CD4-positive, alpha-beta T cell treated with Interleukin-21 for 1 hour (primary cell): ENCODE results near the gene EXOC2.
"Not testable (repeated sequence)": the region's sequence is repeated elsewhere in the genome, so short reads cannot be mapped to it uniquely, and the experiment has no call there.

ENCODE experiments used
- DNase-seq: peaks from one replicate; pipeline ENCODE4 v3.0.0-alpha.2; 2020

The EXOC2 gene

DNA sequence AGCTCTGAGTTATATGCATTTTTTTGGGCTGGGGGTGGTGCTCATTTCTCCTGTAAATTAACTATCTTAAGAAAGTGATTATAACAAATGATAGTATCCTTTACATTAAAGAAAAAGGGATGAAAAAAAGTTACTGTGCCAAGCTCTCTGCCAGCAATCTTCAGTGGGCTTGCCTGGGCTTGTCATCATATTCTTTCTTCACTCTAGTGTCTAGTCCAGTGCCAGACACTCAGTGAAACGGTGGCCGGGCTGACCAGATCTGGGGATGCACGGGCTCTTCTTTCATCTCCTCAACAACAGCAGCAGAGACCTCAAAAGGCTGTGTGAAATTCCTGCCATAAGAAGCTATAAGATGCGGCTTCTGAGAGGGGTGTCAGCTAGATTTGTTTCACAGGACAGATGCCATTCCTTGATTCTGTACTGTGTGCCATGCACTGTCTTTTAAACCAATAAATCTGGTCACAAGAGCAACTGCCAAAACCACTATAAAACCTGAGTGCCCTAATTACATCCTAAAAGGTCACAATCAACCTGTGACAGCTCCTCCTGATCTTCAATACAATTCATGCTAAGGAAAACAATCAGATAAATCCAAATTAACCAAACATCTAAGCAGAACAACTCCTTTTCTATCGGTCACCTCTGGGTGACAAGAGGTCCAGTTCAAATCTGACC is 12.1 kb downstream of the EXOC2 start:
- DNase-seq, result no peak

DNA sequence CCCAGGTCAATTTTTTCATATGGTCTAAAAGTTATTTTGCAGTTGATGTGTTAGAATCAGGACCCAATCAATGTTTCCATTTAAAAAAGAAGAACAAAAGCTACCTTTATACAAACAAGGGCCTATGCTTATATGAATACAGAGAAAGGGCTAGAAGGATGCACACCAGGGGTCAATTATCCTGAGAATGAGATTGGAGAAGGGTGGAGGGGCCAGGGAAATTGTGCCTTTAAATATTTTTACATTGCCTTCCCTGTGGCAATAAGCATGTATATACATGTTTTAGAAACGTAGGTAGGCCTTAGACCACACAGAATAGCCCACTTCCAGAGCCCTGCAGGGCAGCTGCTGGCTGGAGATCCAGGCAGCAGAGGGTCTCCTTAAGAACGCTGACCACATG is 12.7 kb downstream of the EXOC2 start:
- no peak for DNase-seq

GRCh38 chr6:679282-679681 is 13.7 kb downstream of the EXOC2 start:
- no peak for DNase-seq

DNA sequence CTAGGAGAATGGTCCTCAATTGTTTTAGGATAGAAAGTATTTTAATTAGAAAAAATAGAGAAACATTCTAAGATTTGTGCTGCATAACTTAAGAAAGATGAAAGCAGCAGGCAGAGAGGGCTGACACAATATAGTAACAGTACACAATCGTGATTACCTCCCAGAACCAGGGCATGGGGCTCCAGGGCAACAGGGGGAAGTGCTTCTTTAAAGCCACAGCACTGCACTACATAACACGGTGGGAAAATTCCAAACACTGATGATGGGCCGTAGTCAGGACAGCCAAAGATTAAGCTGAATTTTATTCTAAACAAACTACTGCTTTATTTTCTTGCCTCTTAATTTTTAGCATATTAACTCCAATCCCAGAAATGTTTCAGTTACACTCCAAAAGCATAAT is 14.4 kb downstream of the EXOC2 start:
- no peak for DNase-seq

DNA sequence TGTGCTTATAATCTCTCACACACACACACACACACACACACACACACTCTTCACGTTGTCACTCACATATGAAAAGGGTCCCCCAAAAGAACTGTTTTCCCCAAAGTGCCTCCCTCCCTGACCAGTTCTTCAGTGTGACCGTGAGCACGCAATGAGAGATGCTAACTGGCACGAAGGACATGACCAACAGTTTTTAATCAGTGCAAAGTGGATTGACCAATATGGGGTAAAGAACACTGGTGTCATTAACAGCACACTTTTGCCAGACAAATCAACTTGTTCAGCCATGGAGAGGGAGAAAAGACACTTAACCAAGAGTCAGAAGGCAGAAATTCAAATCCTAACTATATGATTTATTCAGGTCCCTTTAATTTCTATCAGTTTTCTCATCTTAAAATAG is 15.0 kb downstream of the EXOC2 start:
- DNase-seq, result no peak

GRCh38 chr6:674956-675355 is 18.0 kb downstream of the EXOC2 start:
- no peak for DNase-seq

DNA sequence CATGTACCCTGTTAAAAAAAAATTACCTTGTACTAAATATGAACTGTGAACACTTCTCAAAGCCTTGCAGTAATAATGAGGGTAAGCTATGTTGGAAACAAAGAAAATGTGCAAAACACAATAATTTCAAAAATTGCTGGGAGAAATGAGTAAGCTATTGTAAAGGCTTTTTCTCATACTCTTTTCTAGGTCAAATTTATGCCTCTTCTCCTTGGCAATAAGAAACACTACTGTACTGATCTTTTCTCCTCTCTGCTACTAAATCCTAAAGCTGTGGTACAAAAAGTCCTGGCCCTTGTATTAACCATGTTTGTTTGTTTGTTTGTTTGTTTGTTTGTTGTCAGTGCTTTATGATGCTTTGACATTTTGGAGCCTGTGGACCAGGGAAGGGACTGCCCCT is 18.5 kb downstream of the EXOC2 start:
- DNase-seq, result no peak

- DNase-seq, result no peak
Measured at GRCh38 chr6:667253-667927, 25.5 kb downstream of the EXOC2 start.

- no peak for DNase-seq
Measured at GRCh38 chr6:665403-666267, 27.3 kb downstream of the EXOC2 start.

DNA sequence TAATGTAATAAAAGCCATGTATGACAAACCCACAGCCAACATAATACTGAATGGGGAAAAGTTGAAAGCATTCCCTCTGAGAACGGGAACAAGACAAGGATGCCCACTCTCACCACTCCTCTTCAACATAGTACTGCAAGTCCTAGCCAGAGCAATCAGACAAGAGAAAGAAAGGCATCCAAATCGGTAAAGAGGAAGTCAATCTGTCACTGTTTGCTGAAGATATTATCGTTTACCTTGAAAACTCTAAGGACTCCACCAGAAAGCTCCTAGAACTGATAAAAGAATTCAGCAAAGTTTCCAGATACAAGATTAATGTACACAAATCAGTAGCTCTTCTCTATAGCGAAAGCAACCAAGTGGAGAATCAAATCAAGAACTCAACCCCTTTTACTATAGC is 29.2 kb downstream of the EXOC2 start:
- not testable (repeated sequence) for DNase-seq

DNA sequence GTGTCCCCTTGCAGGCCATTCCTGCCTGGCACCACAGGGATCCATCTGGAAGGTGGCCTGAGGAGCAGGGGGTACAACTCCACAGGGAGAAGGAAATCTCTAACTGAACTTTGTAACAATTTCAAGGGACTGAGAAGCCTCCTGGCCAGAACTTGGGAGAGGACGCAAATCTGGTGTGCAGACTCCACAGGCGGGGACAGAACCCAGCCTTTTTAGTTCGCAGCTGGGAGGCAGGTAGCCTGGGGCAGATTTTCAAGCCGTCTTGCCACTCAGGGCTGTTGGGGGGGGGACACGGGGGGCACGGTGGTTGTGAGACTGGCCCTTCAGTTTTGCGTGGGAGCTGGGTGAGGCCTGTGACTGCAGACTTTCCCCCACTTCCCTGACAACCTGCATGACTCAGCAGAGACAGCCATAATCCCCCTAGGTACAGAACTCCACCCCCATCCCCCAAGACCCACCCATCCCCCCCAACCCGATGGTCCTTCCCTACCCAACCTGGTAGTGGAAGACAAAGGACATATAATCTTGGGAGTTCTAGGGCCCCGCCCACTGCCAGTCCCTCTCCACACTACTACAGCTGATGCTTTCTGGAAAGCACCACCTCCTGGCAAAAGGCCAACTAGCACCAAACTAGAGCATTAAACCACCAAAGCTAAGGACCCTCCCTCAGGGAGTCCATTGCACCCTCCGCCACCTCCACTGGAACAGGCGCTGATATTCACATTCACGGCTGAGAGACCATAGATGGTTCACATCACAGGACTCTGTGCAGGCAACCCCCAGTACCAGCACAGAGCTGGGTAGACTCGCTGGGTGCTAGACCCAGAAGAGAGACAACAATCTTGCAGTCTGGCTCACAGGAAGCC is 33.0 kb downstream of the EXOC2 start:
- no peak for DNase-seq

DNA sequence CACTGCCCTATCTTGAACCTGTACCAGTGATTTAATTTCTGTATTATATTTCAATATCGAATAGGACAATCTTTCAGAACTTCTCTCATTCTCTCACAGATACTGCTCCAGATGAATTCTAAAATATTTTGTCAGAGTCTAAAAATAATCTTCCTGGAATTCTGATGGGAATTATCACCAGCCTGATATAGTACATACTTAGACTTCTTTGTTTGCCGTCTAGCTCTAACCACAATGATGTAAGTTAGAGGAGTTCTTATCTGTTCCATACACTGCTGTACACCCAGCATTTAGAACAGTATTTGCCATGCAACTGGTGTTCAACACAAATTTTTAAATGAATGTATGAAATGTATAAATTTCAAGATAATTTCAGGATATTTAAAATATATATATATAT is 34.7 kb downstream of the EXOC2 start:
- no peak for DNase-seq

GRCh38 chr6:657743-658142 is 35.2 kb downstream of the EXOC2 start:
- no peak for DNase-seq

GRCh38 chr6:656460-657252 is 36.3 kb downstream of the EXOC2 start, which contains the start of gene HUS1B:
Gene HUS1B (minus strand): TSS chr6:657100. CDS start chr6:656944, 156 bp downstream.
- no peak for DNase-seq

GRCh38 chr6:654136-654535 is 38.8 kb downstream of the EXOC2 start:
- no peak for DNase-seq

DNA sequence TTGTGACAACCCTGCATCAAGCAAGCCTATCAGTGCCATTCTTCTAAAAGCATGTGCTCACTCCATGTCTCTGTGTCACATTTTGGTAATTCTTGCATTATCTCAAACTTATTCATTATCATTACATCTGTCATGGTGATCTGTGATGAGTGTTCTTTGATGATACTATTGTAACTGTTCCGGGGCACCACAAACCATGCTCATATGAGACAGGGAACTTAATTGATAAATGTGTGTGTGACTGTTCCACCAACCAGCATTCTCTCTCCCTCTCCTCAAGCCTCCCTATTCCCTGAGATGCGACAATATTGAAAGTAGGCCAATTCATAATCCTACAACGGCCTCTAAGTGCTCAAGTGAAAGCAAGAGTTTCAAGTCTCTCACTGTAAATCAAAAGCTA is 40.1 kb downstream of the EXOC2 start:
- DNase-seq, result no peak

DNA sequence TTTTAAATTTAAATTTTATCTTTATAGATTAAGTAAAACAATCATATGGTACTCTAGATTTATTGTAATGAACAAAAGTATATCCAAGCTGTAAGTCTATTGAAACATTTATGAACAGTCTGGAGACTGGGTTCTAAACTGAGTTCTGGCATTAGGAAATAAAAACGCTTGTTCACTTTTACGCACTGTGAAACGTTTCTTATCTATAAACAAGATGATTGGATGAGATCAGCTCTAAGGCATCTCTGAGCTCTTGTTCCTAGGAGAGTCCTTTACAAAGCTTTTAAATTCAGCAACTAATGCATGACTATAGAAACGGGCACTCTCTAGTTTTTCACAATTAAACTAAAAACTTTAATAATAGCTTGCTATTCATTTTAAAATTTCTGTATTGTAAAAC is 42.8 kb downstream of the EXOC2 start:
- DNase-seq, result no peak

- no peak for DNase-seq
Measured at GRCh38 chr6:642805-643204, 50.1 kb downstream of the EXOC2 start.

DNA sequence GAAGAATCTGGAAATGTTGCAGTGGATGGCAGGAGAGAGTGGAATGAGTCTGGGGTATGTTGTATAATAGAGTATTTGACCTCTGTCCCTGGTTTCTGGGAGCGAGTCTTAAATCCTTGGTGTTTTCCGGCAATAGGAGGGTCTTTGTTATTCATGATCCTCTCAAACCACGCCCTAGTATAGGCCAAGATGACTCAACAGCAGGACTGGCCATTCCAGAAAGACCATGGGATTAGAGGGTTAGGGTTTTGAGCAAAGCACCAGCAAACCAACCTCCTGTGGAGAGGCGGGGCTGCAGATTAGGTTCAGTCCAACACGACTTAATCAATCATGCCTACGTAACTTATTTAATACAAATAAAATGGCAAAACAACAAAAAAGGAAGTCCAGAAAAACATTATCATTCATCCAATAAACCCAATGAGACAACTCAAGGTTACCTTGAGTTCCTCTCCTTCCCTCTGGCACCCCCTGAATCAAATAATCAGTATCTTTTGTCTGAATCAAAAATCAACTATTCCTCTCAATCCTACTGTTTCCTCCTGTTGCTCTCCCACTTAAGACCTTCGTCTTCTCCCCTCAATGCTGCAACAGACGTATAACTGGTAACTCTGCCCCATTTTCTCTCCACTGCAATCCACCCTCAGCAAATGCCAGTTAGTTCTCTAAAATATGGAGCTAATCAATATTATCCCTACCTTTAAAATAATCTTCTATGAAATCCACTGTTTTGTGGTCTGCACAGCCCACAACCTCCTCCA is 51.5 kb downstream of the EXOC2 start:
- no peak for DNase-seq

DNA sequence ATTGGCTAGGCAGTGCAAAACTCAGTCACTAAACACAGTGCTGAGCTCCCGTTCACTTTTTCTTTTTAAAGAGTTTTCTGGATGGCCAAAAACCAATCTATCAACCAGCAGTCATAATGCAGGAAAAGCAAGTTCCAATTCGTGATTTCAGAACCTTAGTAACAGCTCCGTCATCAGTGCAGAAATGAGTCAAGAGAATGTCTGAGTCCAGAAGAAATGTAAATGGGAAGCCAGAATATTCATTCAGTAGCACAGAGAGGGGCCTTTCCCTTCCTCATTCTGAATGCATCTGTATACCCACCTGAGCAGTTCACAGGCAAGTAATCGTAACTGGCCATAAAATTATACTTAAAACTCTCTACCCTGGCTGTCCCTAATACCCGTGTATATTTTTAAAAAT is 56.5 kb downstream of the EXOC2 start:
- DNase-seq, result no peak

- DNase-seq, result no peak
Measured at GRCh38 chr6:635233-635632, 57.7 kb downstream of the EXOC2 start.
